UCSD-AML1 (cell line): ENCODE results near the gene MBD1.
"Not testable (repeated sequence)": the region's sequence is repeated elsewhere in the genome, so short reads cannot be mapped to it uniquely, and the experiment has no call there.

Experiments used
- DNase-seq: peaks from one replicate; lab custom pipeline; 2025; ENCODE audit not compliant: unreplicated experiment; lab: John Stamatoyannopoulos, UW

MBD1 gene, protein sequence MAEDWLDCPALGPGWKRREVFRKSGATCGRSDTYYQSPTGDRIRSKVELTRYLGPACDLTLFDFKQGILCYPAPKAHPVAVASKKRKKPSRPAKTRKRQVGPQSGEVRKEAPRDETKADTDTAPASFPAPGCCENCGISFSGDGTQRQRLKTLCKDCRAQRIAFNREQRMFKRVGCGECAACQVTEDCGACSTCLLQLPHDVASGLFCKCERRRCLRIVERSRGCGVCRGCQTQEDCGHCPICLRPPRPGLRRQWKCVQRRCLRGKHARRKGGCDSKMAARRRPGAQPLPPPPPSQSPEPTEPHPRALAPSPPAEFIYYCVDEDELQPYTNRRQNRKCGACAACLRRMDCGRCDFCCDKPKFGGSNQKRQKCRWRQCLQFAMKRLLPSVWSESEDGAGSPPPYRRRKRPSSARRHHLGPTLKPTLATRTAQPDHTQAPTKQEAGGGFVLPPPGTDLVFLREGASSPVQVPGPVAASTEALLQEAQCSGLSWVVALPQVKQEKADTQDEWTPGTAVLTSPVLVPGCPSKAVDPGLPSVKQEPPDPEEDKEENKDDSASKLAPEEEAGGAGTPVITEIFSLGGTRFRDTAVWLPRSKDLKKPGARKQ

DNA sequence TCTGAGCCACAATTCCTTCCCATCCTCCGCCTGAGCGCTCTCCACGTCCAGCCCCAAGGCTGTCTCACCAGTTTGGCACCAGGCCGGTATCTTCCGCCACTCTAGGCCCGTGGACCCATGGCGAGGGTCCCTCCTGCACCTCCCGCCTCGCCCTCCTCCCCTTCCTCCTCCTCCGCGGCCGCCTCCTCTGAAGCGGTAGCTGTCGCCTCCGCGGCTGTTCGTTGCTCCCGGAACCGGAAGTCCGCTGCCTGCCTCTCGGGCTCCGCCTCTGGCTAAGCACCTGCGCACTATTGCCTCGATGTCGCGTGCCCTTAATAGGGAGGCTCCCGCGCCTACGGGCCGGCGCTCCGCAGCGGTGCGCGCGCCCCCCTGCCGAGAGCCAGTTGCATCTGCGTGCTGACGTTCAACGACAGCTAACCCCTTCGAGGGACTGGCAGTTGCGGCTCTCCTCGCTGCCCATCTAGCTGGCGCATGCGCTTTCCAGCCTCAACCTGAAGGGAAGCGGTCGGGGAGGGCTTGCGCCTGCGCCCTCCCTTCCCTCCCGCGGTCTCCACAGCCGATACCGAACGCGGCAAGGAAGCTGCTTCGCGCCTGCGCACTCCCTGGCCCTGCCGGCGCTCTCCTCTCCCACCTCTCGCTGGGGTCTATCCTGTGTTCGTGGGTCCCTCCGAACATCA is at the start of gene MBD1:
Gene MBD1, minus strand, starts transcription at position 229 of the 677 bp plus-strand sequence. CDS start 1,531 bp downstream, outside the sequence.
- DNase-seq: peak; percentile 98

DNA sequence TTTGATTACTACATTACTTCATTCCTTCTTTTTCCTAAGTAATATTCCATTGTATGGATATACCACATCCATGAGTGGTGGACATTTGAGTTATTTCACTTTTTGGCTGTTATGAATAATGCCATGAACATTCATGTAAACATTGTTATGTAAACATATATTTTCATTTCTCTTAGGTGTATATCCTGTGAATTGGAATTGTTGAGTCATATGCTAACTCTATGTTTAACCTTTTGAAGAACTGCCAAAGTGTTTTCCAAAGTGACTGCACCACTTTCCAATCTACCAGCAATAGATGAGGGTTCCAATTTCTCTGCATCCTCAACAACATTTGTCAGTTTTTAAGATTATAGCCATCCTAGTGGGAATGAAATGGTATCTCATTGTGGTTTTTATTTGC is 48.9 kb upstream of the MBD1 start:
- DNase-seq: no peak

DNA sequence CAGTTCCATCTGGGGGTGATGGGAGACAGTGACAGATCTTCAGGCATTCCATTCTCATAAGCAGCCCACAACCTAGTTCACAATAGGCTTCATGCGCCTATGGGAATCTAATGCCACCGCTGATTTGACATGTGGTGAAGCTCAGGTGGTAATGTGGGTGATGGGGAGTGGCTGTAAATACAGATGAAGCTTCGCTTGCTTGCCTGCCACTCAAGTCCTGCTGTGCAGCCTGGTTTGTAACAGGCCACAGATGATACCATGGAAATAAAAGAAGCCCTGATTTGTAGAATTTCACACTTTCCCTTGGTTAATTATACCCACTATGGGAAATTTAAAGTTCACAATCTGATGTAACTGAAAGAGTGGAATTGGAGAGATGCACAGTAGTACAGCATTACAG is 46.7 kb upstream of the MBD1 start:
- no peak for DNase-seq

DNA sequence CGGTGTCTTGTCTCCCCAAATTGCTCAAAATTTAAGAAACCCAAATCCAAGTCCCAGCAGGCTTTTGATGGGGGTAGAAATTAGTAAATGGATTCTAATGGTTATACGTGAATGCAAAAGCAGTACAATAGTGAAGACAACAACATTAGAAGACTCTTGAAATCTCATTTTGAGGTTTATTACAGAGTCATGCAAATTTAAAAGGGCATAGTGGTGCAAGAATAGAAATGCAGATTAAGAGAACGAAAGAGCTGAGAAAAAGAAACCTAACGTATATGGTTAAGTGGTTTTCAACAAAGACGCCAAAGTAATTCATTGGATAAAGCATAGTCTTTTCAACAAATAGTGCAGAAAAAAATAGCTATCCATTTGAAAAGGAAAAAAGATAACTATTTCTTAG is 39.4 kb upstream of the MBD1 start:
- no peak for DNase-seq

DNA sequence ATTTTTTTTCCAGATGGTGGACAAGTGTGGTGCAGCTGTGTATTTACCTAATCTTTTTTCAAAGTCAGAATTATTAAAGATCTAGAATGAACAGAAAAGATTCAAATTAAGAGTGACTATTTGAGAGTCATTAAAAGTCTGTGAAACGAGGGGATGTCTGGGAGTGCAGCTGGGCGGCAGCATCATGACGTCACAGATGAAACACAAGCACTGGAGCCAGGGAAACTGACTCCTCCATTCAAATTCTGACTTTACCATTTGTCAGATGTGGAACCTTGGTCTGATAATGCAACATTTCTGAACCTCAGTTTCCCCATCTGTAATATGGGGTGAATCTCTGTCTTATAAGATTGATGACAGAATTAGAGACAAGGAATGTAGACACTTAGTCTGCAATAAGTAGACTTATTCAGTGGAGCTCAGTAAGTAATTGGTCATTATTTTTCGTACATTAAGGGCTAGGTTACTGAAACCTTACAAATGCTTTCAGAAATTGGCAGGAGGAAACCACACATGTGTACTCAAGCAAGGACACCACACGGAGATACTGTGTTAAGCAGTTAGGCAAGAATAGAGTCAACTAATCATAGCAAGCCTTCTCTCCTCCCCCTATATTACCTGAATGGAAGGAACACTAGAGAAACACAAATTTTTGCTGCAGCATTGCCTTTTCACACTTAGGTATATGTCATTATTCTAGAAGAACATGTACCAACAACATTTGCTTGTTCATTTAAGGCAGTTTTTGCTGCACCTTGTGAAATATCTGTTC is 34.0 kb upstream of the MBD1 start:
- no peak for DNase-seq

DNA sequence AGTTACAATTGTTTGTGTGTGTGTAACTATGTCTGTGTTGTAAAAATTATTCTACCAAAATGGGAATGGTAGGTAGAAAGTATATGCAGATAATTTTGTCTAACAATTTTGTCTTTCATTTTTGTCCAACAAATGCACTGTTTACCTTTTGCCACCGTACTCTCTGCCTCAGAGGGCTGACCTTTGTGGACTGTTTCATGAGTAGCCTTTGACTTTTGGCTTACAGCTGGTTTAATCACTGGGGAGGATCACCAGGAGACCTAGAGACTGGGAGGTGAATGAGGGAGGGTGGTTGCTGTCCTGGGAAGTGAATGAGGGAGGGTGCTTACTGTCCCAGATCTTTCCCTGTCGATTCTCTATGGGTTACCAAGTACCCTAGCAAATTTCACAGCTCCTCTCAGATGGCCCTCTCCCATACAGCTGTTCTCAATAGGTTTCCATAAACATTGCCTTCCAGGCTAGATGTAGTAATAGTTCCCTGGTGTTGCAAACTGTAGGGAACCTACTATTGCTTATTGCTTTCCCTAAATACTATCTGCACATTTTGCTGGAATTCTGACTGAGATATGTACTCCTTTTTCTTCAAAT is 32.6 kb upstream of the MBD1 start:
- no peak for DNase-seq

DNA sequence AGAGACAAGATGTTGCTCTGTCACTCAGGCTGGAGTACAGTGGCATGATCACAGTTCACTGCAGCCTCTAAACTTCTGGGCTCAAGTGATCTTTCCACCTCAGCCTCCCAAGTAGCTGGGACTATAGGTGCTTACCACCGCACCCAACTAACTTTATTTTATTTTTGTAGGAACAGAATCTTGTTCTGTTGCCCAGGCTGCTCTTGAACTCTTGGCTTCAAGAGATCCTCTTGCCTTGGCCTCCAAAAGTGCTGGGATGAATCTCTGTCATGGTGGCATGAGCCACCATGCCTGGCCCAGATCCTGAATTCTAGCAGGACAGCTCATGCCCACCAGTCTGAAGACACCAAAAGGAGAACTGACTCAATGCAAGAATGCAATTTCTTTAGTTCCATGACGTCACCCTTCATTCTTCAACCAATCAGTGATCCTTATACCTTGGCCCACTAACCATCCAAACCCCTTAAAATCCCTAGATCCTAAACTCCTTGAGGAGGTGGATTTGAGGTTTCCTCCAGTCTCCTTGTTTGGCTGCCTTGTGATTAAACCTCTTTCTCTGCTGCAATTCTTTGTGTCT is 31.8 kb upstream of the MBD1 start:
- DNase-seq: no peak

DNA sequence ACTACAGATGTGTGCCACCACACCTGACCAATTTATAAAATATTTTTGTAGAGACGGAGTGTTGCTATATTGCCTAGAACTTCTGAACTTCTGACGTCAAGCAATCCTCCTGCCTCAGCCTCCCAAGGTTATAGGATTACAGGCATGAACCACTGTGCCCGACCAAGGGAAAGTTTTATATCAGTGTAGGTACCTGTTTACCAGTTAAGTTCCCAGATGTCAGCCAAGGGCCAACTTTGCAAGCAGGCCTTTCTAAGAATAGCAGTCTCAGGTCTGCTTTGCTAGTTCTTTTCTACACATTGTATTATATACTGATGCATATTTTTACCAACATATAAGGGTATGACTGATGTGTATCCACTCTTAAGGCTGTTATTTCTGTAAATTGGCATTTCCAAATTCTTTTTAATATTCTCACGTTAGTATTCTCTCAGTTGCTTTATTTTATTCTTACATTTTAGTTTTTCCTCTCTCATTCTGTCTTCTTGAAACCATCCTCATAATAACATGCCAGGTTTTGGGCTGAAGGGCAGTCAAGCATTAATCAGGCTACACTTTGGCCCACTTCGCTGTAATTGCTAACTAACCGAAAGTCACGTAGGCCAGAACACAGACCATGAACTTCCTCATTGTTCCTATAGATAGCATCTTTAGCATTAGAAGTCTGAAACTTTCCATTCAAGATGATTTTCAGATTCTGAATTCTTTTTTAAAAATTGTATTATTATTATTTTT is 31.1 kb upstream of the MBD1 start:
- no peak for DNase-seq

DNA sequence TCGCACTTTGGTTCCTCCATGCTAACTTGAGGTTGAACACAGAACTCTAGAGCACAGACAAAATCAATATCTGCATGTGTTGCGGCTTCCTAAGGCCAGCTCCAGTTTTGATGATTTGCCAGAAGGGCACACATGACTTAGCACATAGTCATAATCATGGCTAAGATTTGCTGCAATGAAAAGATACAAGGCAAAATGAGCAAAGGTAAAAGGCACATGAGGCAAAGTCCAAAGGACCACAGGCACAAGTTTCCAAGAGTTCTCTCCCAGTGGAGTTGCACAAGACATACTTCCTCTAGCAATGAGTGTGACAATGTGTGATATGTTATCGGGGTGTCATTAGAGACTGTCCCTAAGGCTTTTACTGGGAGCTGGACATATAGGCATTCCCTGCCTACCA is 30.3 kb upstream of the MBD1 start:
- no peak for DNase-seq

DNA sequence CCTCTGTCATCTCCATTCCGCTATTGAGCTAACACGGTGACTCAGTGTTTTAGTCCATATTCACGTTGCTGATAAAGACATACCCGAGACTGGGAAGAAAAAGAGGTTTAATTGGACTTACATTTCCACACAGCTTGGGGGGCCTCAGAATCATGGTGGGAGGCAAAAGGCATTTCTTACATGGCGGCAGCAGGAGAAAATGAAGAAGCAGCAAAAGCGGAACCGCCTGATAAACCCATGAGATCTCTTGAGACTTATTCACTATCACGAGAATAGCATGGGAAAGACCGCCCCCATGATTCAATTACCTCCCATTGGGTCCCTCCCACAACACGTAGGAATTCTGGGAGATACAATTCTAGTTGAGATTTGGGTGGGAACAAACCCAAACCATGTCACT is 28.8 kb upstream of the MBD1 start:
- no peak for DNase-seq

DNA sequence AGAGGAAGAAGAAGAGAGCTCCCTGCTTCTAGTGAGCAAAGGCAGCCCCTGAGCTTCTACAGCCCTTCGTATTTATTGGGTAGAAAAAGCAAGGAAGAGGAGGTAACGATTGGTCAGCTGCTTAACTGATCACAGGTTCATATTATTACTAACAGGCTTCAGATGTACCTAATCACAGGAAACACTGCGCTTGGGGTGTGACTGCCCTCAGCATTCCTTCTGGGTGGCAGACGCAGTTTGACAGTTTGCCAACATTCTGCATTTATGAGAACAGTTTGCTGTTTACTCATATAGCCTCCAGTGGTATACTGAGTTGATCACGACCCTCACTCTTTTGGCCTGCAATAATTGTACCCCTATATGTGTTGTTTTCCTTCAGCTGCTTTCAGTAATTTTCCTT is 27.5 kb upstream of the MBD1 start:
- not testable (repeated sequence) for DNase-seq

DNA sequence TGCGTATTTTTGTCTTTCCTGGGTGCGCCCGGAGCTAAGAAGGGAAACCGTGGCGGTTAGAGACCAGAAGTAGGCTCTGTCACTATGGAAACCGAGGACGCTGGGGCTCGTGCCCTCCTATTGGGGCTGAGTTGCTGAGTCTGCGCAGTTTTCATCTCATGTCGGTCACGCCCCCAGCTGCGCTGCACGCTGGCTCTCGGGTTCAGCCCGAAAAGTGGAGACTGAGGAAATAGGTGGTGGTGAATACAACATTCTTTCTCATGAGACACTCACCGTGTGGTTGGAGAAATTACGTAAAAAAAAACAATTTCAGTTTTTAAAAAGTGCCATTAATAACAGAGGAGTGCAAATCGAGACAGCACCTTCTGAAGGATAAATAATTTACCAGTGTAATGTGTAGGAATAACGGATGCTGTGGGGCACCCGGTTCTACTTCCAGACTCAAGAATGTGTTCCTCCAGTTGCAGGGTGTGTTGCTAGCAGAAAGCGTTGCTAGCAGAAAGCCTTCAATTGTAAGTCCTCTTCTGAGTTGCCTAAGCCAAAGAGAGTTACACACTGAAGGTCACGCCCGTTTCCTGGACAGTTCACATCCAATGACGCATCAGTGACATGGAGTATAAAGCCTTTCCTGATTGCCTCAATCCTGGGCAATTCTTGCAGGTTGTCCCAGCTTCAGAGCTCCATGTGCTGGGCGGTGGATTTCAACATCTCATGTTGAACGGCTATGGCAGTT is 26.6 kb upstream of the MBD1 start:
- DNase-seq: peak; percentile 84

DNA sequence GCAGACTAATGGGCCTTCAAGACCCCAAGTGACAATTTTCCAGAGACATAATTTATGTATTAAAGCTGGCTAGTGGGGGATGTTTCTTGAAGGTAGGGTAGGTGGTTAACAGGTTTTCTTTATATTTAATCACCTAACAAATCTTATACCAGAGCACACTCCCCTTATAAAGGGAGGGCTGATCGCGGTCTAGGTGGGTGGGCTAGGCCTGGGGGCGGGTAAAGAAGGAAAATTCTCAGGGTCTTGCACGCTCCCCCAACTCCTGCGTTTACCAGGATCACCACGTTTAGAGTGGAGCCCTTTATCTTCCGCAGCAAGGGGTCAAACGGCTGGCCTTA is 26.0 kb upstream of the MBD1 start:
- DNase-seq: no peak

DNA sequence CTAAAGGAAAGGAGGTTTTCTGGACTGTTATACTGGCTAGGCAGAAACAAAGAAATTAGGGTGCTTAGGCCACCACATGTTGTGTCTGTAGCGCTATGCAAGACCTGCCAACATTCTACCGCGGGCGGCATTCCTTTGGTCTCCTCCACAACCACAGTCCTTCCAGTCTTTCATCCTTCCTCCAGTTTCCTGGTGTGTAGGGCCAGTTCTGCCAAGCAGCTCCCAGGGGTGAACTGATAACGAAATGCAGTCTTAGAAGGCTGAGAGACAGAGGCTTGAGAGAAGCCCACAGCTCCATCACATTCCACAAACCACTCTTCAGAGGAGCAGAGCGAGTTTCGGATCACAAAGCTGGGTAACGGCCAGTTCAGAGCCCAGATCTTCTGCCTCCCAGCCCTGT is 25.6 kb upstream of the MBD1 start:
- DNase-seq: no peak

DNA sequence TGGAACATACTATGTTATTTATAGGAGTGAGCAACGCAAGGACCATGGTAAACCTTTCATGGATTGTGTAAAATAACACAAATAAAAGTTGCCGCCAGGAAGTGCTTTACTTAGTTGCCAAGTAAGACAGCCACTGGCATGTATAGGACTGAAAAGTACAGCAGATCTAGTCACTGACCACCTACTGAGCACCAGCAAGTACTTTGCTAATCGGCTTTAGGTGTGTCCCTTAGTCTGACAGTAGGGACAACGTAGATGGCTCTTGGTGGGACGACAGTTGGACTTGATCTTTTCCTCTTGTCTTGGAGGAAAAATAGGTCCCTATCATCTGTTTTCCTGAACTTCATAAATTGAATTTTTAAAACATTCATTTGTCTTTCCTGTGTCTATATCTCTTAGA is 19.8 kb upstream of the MBD1 start:
- no peak for DNase-seq

DNA sequence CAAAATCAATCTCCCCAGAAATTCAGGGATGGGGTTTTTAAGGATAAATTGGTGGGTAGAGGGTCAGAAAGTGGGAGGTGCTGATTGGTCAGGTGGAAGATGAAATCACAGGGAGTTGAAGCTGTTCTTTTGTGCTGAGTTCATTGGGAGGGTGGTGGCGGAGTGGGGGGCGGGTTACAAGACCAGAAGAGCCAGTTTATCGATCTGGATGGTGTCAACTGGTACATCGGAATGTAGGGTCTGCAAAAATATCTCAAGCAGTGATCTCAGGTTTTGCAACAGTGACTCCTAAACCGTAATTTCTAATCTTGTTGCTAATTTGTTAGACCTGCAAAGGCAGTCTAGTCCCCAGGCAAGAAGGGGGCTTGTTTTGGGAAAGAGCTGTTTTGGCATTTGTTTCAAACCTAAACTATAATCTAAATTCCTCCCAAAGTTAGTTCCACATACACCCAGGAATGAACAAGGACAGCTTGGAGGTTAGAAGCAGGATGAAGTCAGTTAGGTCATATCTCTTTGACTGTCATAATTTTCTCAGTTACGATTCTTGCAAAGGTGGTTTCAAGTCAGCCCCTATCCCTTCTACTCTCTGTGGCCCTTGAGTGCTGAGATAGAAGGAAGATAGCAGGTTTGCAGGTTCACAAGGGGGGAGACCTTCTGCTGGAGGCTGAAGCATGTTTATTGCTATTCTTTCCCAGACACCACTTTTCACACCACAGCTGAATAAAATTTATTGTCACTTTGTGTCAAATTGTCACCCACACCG is 18.5 kb upstream of the MBD1 start:
- DNase-seq: no peak

DNA sequence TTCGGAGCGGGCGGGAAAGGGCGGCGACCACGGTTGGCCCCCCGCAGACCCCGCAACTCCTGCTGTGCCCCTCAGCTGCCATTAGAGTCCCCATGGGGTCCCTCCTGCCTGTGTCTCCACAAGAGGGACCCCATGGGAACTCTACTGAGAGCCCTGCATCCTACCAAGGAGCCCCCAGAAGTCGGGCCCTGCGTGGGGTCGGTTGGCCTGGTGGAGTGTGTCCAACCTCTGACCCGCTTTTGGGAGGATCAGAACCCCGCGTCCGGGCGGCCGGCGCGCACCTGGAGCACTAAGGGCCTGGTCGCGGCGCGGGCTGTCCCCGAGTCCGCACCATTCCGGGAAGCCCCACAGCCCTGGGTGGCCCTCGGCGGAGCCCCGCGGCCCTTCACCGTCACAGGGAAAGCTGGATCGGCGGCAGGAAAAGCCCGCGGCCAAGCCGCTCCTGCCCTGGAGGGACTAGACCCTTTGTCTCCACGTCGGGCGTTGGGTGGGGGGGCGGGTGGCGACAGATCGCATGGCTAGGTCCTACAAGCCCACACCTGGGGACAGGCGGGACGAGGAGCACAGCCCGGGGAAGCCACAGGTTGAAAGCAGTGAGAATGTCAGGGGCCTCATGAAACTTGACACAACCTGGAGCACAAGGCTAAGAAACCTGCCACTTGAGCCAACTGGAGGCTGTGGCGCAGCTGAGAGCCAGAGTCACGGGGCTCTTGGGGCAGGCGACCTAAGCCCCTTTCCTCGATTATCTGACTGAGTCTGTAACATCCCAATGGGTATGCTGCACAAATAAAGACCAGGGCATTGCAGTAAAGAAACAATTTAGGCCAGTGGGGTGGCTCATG is 17.3 kb upstream of the MBD1 start:
- DNase-seq: no peak
